Measurements from ENCODE around the gene LPAR5. TPM values are rescaled to one million over a fixed set of nuclear protein-coding genes. Genes with fewer than 3 reads are reported as not detected.

Gene LPAR5
- total and polyA plus RNA-seq, 7 donors = 0.27 to 16.5 (median 1.5) TPM

DNA sequence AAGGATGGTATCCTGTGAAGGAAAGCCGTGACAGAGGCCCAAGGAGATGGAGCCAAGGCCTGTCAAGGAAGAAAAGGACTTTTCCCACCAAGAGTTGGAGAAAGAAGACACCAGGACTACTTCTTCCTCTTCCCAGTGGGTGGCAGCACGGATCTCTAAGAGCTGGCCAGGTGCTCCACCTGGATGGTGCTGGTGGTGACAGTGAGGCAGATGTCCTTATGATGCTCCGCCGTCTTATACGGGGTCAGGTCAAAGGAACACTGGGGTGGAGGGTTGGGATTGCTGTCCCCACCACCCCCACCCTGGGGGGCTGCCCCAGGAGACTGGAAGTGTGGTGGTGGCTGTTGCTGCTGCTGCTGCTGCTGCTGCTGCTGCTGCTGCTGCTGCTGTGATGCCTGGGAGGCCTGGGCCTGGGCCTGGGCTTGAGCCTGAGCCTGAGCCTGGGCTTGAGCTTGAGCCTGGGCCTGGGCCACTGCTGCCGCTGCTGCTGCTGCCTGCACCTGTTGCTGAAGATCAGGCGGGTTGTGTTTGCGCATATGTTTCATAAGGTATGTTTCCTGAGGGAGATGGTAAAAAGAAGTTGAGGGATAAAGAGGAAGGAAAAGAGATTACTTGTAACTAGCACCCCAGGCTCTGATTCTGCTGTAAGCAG is 31.9 kb upstream of the LPAR5 start:
- Histone ChIP-seq H3K9me3 (no peaks in the 10 kb centered on the region), H3K27ac (no peak overlapping the region), H3K4me3 (no peak overlapping the region), H3K4me1 (no peaks in the 10 kb centered on the region), H3K27me3 (no peaks in the 10 kb centered on the region), H3K36me3 (peaks cover 26 to 61% (median 56%) of the 10 kb centered on the region in 4 donors)
- TF ChIP-seq, protein P1, sequence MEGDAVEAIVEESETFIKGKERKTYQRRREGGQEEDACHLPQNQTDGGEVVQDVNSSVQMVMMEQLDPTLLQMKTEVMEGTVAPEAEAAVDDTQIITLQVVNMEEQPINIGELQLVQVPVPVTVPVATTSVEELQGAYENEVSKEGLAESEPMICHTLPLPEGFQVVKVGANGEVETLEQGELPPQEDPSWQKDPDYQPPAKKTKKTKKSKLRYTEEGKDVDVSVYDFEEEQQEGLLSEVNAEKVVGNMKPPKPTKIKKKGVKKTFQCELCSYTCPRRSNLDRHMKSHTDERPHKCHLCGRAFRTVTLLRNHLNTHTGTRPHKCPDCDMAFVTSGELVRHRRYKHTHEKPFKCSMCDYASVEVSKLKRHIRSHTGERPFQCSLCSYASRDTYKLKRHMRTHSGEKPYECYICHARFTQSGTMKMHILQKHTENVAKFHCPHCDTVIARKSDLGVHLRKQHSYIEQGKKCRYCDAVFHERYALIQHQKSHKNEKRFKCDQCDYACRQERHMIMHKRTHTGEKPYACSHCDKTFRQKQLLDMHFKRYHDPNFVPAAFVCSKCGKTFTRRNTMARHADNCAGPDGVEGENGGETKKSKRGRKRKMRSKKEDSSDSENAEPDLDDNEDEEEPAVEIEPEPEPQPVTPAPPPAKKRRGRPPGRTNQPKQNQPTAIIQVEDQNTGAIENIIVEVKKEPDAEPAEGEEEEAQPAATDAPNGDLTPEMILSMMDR (IDR thresholded peaks at IDR 0.05) = no peak
- no peak for TF ChIP-seq POLR2A (IDR thresholded peaks at IDR 0.05)
- WGBS, 2 donors = 75 to 82% methylated on average over 8 of the region's 8 CpGs
- DNase-seq = peak; percentile 52
- intact Hi-C loops (cut with DNase I) = no loop called here

DNA sequence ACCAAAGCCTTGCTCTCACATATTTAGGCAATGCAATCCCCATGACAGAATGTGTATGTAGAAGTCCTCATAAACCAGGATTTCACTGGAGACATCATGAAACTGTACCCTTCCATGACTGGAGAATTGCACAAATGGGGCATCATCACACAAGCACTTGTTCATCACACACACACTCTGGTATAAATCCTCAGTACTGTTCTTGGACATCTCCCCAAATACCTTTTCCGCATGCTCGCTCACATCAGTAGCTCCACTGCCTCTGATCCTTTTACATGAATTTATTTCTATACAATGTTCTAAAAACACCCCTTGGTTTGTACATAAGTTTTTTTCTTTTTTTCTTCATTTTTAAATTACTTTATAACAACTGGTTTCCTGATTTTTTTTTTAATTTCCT is 30.5 kb upstream of the LPAR5 start:
- Histone ChIP-seq H3K27me3 (no peaks in the 10 kb centered on the region), H3K27ac (no peak overlapping the region), H3K4me3 (no peak overlapping the region), H3K36me3 (peaks cover 12 to 46% (median 43%) of the 10 kb centered on the region in 4 donors), H3K4me1 (peaks cover 0 to 13% (median 11%) of the 10 kb centered on the region in 4 donors), H3K9me3 (no peaks in the 10 kb centered on the region)
- no peak for TF ChIP-seq POLR2AphosphoS5 (IDR thresholded peaks at IDR 0.05)
- no peak for TF ChIP-seq POLR2A (IDR thresholded peaks at IDR 0.05)
- no peak for TF ChIP-seq EP300 (IDR thresholded peaks at IDR 0.05)
- TF ChIP-seq, protein P1 (IDR thresholded peaks at IDR 0.05) = no peak
- intact Hi-C loops (cut with DNase I) = no loop called here
- no peak for DNase-seq
- WGBS, 2 donors = 94 to 99% methylated on average over 2 of the region's 2 CpGs

DNA sequence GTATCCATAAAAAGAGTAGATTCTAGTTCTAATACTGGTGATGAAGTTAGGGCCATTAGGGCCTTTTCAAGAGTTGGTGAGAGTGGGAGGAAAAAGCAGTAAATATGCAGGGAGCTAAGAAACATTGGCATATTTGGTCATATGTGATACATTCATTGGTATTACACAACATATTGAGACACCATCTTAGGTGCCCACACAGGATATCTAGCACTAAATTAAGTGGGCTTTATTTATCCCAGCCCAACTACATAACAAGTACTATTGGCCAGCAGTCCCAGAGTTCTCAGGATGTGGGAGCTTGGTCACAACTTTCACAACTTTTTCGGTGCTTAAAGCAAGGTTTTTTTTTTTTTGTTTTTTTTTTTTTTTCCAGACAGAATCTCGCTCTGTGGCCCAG is 29.1 kb upstream of the LPAR5 start:
- intact Hi-C loops (cut with DNase I) = loop anchor here (5.0 kb wide), 1 partner anchor 57 kb away; the partner anchor contains the start of gene COPS7A
- no peak overlapping the region for H3K4me3 ChIP-seq
- no peak for TF ChIP-seq POLR2A (IDR thresholded peaks at IDR 0.05)
- TF ChIP-seq, protein P1 (IDR thresholded peaks at IDR 0.05) = no peak
- no peak for TF ChIP-seq POLR2AphosphoS5 (IDR thresholded peaks at IDR 0.05)
- no peak for TF ChIP-seq EP300 (IDR thresholded peaks at IDR 0.05)
- H3K4me1 ChIP-seq = peaks cover 0 to 14% (median 11%) of the 10 kb centered on the region in 4 donors
- H3K9me3 ChIP-seq = no peaks in the 10 kb centered on the region
- WGBS, 2 donors = 81 to 93% methylated on average over 2 of the region's 2 CpGs
- H3K36me3 ChIP-seq = peaks cover 8 to 33% (median 30%) of the 10 kb centered on the region in 4 donors
- no peak overlapping the region for H3K27ac ChIP-seq
- no peaks in the 10 kb centered on the region for H3K27me3 ChIP-seq
- DNase-seq = no peak

DNA sequence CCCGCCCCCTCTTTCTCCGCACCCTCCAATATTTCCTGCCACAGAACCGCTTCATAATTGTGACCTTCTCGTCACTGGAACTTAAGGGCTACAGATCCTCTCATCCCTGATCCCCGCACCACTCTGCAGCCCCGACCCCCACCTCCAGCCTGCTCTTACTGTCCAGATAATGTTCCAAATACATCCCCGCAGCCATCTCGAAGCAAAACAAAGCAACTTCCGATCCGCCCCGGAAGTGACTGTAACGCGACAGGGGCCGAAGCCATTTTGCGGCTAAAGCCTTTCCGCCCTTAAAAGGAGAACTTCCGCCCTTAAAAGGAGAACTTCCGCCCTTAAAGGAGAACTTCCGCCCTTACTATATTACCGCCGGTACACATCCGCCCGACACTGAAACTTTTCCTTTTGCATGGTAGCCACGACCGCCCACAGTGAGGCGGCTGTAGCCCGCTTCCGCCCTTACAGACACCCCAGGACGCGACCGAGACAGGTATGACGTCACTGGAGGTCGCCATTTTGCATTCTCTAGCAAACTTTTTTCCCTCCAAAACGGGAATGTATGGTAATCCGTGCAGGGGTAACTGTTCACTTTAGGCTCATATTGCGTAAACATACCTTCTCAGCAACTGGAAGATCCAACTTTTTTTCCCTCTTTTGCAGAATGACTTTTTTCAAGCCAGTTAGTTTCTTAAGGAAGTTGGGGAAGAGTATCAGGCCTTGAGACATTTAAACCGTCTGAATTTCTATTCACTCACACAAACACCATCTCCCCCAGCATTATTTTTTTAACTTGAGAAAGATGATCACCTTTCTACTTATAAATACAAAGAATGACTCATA is 27.4 kb upstream of the LPAR5 start, which contains the start of gene ING4:
Gene ING4, minus strand, starts transcription at position 214 of the 837 bp plus-strand sequence. Its CDS starts 18 bp downstream, at position 196.
- H3K27ac ChIP-seq = peak within 1 kb of the TSS; percentile 78 to 85 (median 82)
- H3K9me3 ChIP-seq = no peaks in the 10 kb centered on the region
- peaks cover 0 to 14% (median 11%) of the 10 kb centered on the region in 4 donors for H3K4me1 ChIP-seq
- intact Hi-C loops (cut with DNase I) = loop anchor here (1.0 to 5.0 kb wide), 3 partner anchors 26 to 59 kb away; partner anchors contain the start of genes CHD4, COPS7A and ZNF384
- peaks cover 0 to 19% (median 13%) of the 10 kb centered on the region in 4 donors for H3K36me3 ChIP-seq
- H3K27me3 ChIP-seq = no peaks in the 10 kb centered on the region
- peak within 1 kb of the TSS; percentile 58 to 79 (median 70) for H3K4me3 ChIP-seq
- 2 to 3% methylated on average over 37 of the region's 37 CpGs for WGBS, 2 donors
- TF ChIP-seq EP300 (IDR thresholded peaks at IDR 0.05) = peak in 1 of 4 donors; percentile 21
- TF ChIP-seq, protein P1 (IDR thresholded peaks at IDR 0.05) = no peak
- TF ChIP-seq POLR2AphosphoS5 (IDR thresholded peaks at IDR 0.05) = peak; percentile 31 to 73 (median 66)
- peak; percentile 99 for DNase-seq
